GM19463 (cell line): ENCODE data around the gene FIBIN.

Source experiments
- ATAC-seq: cut with Tn5 transposase; IDR thresholded peaks from one replicate; pipeline ENCODE4 v1.9.1; 2021; ENCODE audit warnings: mild to moderate bottlenecking, moderate library complexity; ENCODE audit not compliant: unreplicated experiment

The FIBIN gene

GRCh38 chr11:27020751-27021150, 26.8 kb downstream of the FIBIN start:
- no peak for ATAC-seq

- no peak for ATAC-seq
These were observed 28.8 kb downstream of the FIBIN start for GRCh38 chr11:27022659-27023251.

- ATAC-seq = no peak
These were observed 31.0 kb downstream of the FIBIN start for GRCh38 chr11:27024865-27025264.

- no peak for ATAC-seq
These were observed 31.5 kb downstream of the FIBIN start for GRCh38 chr11:27025312-27025955.

DNA sequence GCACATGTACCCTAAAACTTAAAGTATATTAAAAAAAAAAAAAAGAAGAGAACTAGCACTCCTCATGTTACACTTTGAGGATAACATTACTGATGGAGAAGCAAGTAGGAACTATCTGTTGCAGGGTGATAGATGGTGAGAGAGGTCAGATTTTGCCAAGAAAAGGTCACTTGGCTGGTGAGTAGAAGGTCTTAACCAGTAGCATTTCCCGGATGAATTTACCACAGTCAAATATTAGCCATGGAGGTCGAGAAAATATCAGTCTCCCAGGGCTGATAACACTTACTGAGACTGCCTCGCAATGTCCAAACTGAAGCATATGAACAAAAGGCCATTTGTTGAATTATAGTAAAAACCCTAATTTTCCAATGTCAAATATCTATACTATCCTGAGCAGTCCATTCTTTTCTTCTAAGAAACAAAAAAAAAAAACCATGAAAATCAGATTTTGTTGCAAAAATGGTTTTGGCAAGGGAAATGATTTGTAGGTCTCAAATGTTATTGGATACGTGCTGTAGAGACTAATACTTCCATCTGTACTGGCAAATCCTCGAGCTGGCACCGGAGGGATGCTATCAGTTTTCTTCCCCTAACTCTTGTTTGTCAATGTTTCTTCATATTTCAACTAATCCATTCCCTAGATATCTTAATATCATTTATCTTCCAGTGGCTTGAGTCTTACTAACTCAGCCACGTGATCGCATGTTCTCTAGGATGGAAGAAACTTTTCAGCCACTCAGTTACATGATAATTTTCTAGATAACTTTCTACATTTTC, 32.2 kb downstream of the FIBIN start:
- ATAC-seq = no peak

DNA sequence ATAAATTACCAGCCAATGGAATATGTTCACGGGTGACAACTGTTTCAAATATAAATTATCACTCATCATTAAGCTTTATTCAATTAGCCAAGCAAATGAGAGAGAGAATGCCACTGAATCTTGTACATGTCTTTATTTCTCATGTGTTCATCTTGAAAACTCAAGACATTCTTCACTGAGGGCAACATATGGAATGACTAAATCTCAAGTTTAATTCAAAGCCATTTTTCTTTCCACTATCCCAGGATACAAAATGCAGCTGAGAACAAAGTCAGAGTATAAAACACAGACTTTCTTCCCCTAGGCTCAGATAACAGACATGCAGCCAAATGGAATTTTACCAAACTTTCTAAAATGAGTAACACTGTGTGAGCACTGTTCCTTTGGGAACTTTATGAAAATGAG, 34.7 kb downstream of the FIBIN start:
- ATAC-seq = no peak

DNA sequence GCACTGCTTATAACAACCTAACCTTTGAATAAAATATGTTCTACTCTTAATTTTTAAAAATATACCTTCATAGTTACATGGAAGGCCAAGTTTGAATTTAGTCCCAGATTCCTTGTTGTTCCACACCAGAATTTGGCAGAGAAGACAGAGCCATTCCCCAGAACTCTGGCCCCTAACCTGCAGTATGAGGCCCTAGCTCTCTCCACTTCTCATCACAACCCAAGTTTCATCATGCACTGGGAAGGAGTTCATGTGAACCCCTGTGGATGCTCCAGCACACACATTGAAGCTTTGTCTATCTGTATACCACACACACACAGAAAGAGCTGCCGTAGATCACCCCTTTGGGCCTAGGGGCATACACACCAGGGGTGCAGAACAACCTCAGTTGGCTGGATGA, 36.1 kb downstream of the FIBIN start:
- ATAC-seq = no peak

GRCh38 chr11:27031754-27032153, 37.8 kb downstream of the FIBIN start:
- no peak for ATAC-seq

- ATAC-seq = no peak
These were observed 46.0 kb downstream of the FIBIN start for GRCh38 chr11:27039873-27040272.

DNA sequence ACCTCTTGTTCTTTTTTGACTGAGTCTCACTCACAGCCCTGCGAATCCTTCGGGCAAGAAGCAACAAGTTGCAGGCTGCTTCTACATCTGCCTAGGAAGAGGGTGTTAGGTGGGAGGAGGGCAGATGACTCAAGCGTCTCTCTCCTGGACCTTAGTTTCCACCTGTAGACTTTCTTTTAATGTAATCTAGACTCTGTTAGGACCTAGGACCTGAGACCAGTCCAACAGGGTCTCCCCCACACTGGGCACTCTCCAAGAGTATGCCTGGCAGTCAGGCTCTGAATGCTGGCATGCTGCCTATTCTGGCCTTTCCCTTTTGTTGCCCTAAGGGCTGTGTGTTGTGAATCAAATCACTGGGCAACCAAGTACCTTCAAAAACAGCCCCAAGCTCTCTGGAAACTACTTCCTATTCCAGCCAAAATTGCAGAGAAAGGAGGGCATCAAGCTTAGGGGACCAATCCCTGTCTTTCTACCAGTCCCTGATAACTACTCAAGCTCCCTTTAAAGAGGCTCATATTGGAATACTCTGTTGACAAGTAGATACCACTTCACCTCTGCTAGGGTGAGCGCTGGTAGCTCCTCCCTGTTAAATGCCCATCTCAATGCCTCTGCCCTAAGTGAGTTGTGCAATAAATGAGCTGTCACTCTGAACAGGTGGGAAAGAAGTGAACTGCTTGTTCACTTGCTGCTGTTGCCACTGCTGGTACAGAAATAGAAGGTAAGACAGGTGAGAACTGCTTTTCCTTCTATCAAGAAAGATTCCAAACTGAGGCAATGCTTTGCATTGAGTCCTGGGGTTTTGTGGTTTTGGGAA, 46.6 kb downstream of the FIBIN start, which contains the start of gene BBOX1:
BBOX1 (plus strand) TSS at position 514 of the 814 bp plus-strand sequence. CDS start 14,616 bp downstream, outside the sequence.
- ATAC-seq = no peak

GRCh38 chr11:27041141-27041899, 47.4 kb downstream of the FIBIN start:
- no peak for ATAC-seq
